ENCODE measurements around the gene GATAD2B.
"Not testable (repeated sequence)": the region's sequence is repeated elsewhere in the genome, so short reads cannot be mapped to it uniquely, and the experiment has no call there.

GATAD2B gene

DNA sequence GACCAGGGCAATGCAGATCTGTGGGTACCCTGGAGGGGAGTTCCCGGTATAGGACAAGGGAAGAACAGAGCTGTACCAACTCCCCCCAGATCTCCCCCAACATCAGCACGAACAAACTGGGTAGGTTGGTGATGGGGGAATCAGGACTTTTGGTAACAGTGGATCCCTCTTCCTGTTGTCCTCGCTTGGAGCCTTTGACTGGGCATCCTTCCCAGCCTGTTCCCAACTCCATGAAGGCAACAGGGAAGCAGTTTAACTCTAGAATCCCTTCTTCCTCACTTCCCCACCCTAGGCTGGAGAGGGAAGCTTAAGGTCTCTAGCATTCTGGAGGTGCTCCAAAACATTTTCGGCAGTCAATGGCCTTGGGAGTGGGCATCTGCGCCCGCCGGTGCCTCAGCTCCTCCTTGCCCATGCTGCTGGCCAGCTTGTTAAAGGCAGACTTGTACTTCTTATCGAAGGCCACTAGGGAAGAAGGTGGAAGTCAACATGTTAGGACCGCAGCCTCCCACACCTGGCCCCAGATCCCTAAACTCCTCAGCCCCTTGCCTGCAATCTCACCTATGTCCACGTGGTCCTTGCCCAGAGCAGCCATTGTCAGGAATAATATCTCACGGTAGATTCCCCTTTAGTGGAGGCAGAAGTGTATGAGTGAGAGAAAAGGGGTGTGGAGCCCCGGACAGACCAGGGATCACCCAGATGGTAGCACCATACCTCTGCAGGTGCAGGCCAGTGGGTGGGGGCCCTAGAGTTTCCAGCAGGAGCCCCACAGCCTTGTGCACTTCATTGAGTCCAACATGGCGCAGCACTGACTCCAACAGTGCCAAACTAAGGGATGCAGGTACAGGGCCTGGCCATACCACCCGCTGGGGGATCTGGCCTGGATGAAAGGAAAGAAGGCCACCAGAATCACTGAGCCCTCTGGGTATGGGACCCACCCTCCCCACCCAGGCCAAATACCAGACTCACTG, 7.5 kb upstream of the GATAD2B start:
- DNase-seq (ENCODE audit: low read depth in 2 of 2), result no peak

DNA sequence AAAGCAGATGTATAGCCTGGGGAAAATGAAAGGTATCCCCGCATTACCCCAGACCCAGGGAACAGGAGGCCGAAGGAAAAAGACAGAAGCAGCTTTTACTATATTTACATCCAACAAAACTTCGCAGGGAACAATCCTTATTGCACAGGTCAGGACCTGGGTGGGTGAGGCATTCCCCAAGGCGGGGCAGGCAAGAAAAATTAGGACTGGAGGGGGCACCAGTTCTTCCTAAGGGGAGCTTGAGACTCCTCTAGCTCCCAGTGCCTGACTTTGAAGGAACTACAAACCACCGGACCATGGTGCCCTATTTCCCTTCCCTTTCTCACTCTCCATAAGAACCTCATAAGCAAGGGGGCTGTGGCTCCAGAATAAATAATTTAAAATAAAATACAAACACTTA, 6.7 kb upstream of the GATAD2B start:
- no peak for DNase-seq (ENCODE audit: low read depth in 2 of 2)

DNA sequence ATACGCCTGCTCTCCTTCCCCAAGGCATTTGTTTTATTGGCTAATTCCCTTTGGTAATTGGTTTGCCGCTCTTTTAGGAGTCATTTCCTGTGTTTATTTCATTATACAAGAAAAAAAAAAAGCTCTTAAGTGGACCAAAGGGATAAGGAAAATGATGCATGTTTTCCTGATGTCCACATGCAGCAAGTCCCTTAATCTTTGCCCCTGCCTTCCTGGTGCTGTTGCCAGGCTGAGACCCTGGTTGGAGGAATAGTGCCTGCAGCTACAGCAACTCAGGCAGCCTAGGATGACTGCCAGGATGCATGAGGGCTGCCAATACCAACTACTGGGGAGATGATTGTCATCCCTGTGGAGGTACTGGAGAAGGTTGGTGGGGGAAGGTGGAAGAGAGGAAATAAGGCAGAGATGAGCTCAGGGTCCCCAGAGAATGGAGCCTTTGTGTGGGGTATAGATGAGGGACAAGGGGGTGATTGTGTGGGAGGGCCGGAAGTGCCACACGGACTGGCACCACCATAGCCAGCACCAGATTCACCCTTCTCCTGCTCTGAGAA, 6.1 kb upstream of the GATAD2B start:
- no peak for DNase-seq (ENCODE audit: low read depth in 2 of 2)

DNA sequence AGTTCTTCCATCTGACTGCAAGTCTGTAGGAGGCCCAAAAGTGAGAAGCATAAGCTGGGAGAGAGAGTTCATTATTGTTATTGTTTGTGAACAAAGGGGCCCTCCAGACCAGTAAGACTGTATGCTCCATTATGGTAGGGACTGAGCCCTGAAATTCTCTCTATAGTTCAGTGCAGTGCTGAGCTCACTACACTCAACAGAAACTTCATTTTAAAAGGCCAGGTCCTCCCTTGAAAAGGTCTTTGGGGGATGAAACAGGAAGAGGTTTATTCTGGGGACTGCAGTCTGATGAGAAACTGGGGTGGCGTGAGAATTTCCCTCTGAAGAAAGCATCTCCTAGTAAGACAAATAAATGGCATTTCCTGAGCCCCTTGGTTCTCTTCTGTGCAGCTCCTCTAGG, 5.5 kb upstream of the GATAD2B start:
- DNase-seq (ENCODE audit: low read depth in 2 of 2), result no peak

DNA sequence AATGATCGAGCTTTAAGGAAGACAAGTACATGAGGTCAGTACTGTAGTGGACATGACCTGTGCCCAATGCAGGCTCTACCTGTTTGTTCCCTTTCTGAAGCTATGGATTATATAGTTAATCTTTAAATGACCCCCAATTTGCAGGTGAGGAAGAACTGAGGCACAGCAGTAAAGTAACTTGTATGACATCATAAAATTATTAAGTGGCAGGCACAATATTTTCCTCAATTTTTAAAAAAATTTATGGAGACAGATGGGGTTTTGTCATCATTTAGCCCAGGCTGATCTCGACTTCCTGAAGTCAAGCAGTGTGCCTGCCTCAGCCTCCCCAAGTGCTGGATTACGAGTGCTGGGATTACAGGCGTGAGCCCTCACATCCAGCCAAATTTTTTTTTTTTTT, 3.6 kb upstream of the GATAD2B start:
- no peak for DNase-seq (ENCODE audit: low read depth in 2 of 2)

DNA sequence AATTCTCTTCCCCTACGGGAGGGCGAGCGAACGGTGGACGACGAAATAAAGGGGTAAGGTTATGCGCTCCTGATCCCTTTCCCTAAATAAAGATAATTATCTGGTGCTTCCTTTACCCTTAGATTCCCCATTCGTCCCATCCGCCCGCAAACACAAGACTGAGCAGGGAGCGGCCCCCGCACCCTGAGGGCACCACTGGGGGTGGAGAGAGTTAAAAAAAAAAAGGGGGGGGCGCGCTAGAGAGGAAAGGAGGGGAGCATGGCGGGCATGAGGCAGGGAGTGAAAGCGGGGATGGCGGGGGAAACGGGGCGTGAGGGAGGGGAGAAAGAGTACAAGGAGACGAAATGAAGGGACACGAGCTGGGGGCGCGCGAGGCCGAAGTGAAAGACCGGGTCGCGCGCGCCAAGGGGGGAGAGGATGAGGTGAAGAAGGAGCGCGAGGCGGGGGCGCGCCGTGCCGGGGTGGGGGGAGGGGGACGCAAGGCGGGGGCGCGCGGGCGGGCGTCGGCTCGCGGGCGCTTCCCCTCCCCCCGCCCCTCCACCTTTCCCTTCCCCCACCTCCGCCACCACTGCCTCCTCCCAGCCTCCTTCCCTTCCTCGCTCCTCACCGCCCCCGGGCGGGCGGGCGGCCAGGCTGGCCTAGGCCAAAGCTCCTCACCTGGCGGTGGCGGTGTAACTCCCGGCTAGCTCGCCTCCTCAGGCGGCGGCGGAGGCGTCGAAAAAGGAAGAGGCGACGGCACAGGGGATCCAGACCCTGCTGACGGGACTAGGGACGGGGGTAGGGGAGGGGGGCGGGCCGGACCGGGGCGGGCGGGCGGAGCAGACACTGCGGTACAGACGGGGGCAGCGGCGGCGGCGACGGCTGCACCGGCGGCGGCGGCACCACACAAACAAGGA, 448 bp downstream of the GATAD2B start:
- peak; percentile 46 to 49 for DNase-seq (ENCODE audit: low read depth in 2 of 2)

DNA sequence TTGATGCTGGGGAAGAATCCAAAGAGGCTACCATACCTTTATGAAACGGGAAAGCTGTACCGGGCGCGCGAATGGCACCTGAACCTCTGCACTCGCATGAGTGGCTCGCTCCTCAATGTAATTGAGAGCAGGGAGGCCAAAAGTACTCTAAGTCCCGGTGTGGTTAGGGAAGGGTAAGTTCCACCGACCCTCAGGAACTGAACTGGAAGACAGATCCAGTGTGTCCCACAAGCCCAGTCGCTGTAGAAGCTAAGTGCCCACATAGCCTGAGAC, 1.0 kb downstream of the GATAD2B start:
- no peak for DNase-seq (ENCODE audit: low read depth in 2 of 2)

DNA sequence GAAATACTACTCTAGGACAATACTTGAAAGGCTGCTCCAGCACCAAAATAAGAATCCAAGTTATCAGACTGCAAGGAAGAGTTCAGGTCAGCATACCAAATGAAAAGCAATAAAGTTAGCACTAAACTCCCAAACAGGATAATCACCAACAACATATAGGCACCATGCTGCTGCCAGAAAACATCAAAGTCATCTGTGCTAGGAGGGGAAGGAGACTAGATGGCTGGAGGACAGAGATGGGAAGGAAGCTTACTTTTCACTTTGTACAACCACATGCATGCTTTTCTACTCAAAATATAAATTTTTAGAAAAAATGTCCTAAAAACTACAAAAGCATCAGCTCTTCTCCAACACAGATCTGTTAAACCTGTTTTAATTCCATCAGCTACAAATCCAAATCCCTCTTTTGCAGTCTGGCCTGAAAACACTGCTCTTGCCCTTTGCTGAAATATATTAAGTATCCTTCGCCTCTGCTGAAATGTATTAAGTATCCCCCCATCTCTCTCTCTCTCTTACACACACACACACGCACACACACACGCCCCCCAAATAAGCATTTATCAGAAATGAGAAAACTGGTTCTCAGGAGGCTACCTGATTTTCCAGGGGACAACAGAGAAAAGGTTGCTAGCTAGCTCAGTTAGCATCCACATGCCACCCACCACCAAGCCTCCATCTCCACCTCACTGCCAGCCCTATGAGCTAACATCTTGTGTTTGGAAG, 1.5 kb downstream of the GATAD2B start:
- DNase-seq (ENCODE audit: low read depth in 2 of 2), result no peak

DNA sequence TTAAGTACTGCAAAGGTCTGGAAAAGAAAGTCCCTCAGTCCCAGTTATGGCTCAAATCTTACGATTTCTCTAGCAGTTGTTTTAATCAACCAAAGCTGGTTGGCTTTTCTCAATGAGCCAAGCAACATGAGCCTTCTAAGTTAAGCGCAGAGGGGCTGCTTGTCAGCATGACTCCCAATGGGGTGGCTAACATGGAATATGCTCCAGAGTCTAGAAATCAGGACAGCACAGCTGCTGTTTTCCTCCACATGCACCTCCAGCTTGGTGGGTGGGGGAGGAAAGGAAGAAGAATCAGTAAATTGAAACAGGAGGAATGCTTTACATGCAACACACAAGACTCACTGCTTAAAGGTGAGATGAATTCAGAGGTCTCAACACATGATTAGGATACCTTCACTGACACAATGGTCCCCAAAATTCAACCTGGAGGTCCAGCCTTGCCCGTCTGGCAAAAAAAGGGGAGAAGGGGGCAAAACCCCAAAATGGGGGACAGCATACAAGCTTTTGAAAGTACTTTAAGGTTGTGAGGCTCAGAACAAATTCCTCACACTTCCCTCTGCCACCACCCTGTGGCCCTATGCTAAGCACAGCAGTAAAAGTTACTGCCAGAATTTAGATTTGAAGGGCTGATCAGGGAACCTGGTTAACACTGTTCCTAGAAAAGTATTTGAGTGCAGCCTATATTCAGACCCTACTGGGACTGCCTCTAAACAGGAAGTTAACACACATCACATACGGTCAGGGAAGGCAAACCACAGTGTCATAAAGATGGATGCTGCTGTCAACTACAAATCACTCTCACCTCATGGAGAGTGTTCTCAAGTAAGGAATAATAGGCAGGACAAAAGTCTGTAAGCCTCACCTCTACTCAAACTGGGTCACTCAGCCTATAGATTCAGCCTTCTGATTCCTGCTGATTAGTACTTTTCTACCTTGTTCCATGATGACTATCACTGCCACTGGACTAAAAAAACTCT, 2.6 kb downstream of the GATAD2B start:
- no peak for DNase-seq (ENCODE audit: low read depth in 2 of 2)

DNA sequence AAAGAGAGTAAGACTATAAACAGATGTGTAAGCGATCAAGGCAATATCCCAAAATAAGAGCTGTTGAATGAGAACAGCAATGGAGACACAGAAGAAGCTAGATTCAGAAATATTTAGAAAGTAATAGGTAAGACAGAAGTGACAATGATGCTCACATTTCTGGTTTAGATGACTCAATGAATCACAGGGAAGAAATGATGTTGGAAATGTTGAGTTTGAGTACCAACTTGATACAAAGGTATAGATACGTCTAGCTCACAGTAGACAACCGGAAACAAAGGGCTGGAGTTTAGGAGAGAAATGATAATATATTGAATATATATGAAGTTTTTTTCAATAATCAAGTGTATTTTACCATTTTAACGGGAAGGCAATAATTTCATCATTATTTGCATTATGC, 6.5 kb downstream of the GATAD2B start:
- DNase-seq (ENCODE audit: low read depth in 2 of 2), result no peak

DNA sequence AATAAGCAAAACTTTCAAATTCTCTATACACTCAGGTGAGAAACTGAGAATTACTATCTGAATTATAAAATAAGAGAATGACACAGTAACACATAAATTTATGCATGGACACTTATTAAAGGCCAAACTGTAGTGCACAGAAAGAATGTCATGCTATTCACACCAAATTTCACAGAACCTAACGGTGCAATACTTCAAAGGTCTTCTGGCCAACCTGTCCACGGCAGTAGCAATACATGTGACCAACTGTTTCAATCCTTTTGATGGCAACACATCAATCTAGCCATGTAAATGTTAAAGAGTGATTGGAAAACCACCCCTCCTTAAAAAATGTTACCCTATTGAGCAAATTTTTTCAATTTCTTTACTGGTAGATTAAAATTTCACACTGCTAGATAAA, 10.4 kb downstream of the GATAD2B start:
- DNase-seq (ENCODE audit: low read depth in 2 of 2), result no peak

DNA sequence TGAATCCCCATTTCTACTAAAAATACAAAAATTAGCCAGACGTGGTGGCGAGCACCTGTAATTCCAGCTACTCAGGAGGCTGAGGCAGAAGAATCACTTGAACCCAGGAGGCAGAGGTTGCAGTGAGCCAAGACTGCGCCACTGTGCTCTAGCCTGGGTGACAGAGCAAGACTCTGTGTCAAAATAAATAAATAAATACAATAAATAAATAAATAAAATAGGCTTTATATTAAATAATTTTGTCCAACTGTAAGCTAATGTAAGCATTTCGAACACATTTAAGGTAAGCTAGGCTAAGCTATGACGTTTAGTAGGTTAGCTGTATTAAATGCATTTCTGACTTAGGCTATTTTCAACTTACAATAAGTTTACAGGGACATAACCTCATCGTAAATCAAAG, 12.2 kb downstream of the GATAD2B start:
- not testable (repeated sequence) for DNase-seq (ENCODE audit: low read depth in 2 of 2)

DNA sequence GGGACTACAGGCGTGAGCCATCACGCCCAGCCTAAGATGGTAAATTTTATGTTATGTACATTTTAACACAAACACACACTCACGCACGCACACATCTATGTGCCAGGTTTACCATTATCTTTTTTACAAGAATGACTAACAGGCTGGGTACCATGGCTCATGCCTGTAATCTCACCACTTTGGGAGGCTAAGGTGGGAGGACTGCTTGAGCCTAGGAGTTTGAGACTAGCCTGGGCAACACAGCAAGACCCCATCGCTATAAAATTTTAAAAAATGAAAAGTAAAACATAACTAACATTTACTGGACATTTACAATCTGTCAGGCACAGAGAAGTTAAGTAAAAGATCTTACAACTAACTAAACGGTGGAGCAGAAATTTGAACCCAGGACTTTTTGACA, 14.7 kb downstream of the GATAD2B start:
- DNase-seq (ENCODE audit: low read depth in 2 of 2), result no peak

DNA sequence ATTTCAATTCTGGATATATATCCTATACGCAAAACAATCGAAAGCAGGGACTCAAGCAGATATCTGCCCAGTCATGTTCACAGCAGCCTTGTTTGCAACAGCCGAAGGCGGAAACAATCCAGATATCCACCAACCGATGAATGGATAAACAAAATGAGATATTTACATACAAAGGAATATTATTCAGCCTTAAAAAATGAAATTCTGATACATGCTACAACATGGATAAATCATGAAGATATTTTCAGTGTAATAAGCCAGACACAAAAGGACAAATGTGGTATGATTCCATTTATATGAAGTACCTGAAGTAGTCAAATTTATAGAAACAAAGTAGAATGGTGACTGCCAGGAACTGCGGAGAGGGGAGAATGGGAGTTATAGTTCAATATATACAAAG, 15.6 kb downstream of the GATAD2B start:
- no peak for DNase-seq (ENCODE audit: low read depth in 2 of 2)

DNA sequence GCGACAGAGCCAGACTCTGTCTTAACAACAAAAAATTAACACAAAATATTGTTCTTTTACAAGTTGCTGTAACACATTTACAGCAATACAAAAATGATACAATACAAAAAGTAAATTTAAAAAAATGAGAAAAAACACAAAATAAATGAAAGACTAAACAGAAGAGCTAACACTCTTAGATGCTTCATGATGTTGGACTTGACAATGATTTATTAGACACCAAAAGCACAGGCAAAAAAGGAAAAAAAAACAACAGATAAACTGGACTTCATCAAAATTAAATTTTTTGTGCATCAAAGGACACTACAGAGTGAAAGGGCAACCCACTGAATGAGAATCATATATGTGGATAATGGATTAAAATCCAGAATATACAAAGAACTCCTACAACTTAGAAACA, 16.4 kb downstream of the GATAD2B start:
- no peak for DNase-seq (ENCODE audit: low read depth in 2 of 2)

DNA sequence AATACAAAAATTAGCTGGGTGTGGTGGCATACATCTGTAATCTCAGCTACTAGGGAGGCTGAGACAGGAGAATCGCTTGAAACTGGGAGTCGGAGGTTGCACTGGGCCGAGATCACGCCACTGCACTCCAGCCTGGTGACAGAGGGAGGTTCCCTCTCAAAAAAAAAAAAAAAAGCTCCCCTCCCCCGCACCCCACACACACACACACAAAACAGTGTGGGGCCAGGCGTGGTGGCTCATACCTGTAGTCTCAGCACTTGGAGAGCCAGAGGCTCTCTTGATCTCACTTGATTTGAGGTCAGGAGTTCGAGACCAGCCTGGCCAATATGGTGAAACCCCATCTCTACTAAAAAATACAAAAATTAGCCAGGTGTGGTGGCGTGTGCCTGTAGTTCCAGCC, 16.9 kb downstream of the GATAD2B start:
- DNase-seq (ENCODE audit: low read depth in 2 of 2), result not testable (repeated sequence)

DNA sequence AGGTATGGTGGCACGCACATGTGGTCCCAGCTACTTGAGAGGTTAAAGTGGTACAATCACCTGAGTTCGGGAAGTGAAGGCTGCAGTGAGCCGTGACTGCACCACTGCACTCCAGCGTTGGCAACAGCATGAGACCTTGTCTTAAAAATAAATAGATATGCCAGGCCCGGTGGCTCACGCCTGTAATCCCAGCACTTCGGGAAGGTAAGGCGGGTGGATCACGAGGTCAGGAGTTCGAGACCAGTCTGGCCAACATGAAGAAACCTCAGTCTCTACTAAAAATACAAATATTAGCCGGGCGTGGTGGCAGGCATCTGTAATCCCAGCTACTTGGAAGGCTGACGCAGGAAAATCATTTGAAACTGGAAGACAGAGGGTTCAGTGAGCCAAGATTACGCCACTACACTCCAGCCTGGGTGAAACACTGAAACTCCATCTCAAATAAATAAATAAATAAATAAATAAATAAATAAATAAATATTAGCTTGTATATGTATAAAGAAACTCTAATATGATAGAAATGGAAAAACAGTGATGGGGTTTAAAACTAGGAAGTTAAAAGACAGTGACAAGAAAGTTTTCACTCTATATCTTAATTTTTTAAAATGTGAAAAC, 18.8 kb downstream of the GATAD2B start:
- no peak for DNase-seq (ENCODE audit: low read depth in 2 of 2)

DNA sequence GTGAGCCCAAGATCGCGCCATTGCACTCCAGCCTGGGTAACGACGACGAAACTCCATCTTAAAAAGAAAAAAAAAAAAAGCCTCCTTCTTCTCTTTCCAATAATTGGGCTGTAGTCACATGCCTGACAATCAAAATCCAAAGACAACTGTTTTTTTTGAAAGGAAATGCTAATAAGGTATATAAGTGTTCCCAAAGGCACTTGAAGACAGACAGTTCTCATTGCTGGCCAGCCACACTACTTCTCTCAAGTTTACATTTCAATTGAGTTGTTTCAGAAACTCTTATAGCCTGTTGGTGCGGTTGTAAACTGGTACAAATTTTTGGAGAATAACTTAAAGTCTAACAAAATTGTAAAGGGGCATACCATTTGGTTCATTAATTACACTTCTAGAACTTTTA, 23.3 kb downstream of the GATAD2B start:
- no peak for DNase-seq (ENCODE audit: low read depth in 2 of 2)

DNA sequence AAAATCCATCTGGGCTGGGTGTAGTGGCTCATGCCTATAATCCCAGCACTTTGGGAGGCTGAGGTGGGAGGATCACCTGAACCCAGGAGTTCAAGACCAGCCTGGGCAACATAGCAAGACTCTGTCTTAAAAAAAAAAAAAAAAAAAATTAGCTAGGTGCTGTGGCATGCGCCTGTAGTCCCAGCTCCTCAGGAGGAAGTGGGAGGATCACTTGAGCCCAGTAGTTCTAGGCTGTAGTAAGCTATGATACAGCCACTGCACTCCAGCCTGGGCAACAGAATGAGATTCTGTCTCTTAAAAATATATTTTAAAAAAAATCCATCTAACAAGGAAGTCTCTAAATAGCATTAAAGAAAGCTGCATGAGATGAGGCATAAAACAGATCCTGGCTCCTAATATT, 26.9 kb downstream of the GATAD2B start:
- not testable (repeated sequence) for DNase-seq (ENCODE audit: low read depth in 2 of 2)

DNA sequence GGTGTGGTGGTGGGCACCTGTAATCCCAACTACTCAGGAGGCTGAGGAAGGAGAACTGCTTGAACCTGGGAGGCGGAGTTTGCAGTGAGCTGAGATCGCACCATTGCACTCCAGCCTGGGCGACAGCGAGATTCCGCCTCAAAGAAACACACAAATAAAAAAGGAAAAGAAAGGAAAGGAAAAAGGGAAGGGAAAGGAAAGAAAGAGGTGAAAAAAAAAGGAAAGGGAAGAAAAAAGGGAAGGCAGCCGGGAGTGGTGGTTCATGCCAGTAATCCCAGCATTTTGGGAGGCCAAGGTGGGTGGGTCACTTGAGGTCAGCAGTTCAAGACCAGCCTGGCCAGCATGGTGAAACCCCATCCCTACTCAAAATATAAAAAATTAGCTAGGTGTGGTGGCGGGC, 31.7 kb downstream of the GATAD2B start:
- DNase-seq (ENCODE audit: low read depth in 2 of 2), result not testable (repeated sequence)

Data from activated CD4-positive, alpha-beta T cell treated with anti-CD3 and anti-CD28 coated beads for 24 hours (primary cell).